HEK293 (cell line): Measurements from ENCODE around the gene CEMIP2.

Experiments used
- CTCF ChIA-PET: fragments of 350-600 bp; formaldehyde crosslinking; extraction: SDS; loops from one replicate; lab custom pipeline; 2021; ENCODE audit warnings: antibody characterized with exemption; lab: Yijun Ruan, JAX
- POLR2A ChIA-PET: fragments of 300-600 bp; formaldehyde crosslinking; extraction: SDS; loops from one replicate; lab custom pipeline; 2020; ENCODE audit warnings: antibody characterized with exemption, inconsistent platforms; lab: Yijun Ruan, JAX
- H3K27ac ChIP-seq: fragments of 200-500 bp; sonication (Bioruptor generic); 2 replicates; pipeline ENCODE4 v1.5.1; 2014; ENCODE audit warnings: low read depth, low read length, control low read depth, inconsistent platforms; ENCODE audit errors: extremely low read depth
- H3K36me3 ChIP-seq, 2 experiments: fragments of 200-500 bp in 1 of 2; sonication (Bioruptor generic) in 1 of 2; 1 replicate in 1 of 2; 2 replicates in 1 of 2; pipeline ENCODE4 v1.5.1; 2014 to 2017; ENCODE audit warnings: inconsistent platforms in 2 of 2, low read length in 2 of 2; ENCODE audit not compliant: control insufficient read depth in 2 of 2, insufficient read depth in 1 of 2
- H3K4me1 ChIP-seq: fragments of 200-500 bp; sonication (Bioruptor generic); 2 replicates; pipeline ENCODE4 v1.5.1; 2014; ENCODE audit warnings: mild to moderate bottlenecking, low read length, inconsistent platforms; ENCODE audit not compliant: control insufficient read depth, insufficient read depth
- H3K4me3 ChIP-seq: 2 replicates; pipeline ENCODE4 v1.5.1; 2011; ENCODE audit warnings: low read depth, mild to moderate bottlenecking, control low read depth, low read length, moderate library complexity
- H3K9me3 ChIP-seq: fragments of 200-500 bp; sonication (Bioruptor generic); 2 replicates; pipeline ENCODE4 v1.5.1; 2014; ENCODE audit warnings: low read depth, low read length, inconsistent platforms; ENCODE audit not compliant: control insufficient read depth, insufficient read depth
- KLF8 ChIP-seq: fragments of 450-650 bp; formaldehyde crosslinking; IDR thresholded peaks from 2 replicates; pipeline ENCODE4 v1.5.1; 2016; ENCODE audit warnings: missing biosample characterization, missing genetic modification characterization
- OSR2 ChIP-seq: fragments of 450-650 bp; formaldehyde crosslinking; IDR thresholded peaks from 2 replicates; pipeline ENCODE4 v1.5.1; 2016; ENCODE audit warnings: missing biosample characterization, missing genetic modification characterization
- SALL2 ChIP-seq: fragments of 450-650 bp; formaldehyde crosslinking; IDR thresholded peaks from 2 replicates; pipeline ENCODE4 v1.5.0; 2017; ENCODE audit warnings: missing biosample characterization, mild to moderate bottlenecking, missing genetic modification characterization, borderline replicate concordance
- SCRT1 ChIP-seq: fragments of 450-650 bp; formaldehyde crosslinking; IDR thresholded peaks from 2 replicates; pipeline ENCODE4 v1.5.1; 2016; ENCODE audit warnings: missing biosample characterization, missing genetic modification characterization, borderline replicate concordance
- SP7 ChIP-seq: fragments of 450-650 bp; formaldehyde crosslinking; IDR thresholded peaks from 2 replicates; pipeline ENCODE4 v1.5.1; 2016; ENCODE audit warnings: missing biosample characterization, missing genetic modification characterization
- YY1 ChIP-seq: fragments of 450-650 bp; formaldehyde crosslinking; IDR thresholded peaks from 2 replicates; pipeline ENCODE4 v1.5.1; 2018; ENCODE audit warnings: missing biosample characterization, missing genetic modification characterization
- YY2 ChIP-seq: fragments of 450-650 bp; formaldehyde crosslinking; IDR thresholded peaks from 2 replicates; pipeline ENCODE4 v1.5.1; 2016; ENCODE audit warnings: missing biosample characterization, missing genetic modification characterization
- ZFP69B ChIP-seq: fragments of 450-650 bp; formaldehyde crosslinking; IDR thresholded peaks from 2 replicates; pipeline ENCODE4 v1.5.1; 2016; ENCODE audit warnings: missing biosample characterization, missing genetic modification characterization
- ZNF148 ChIP-seq: fragments of 450-650 bp; formaldehyde crosslinking; IDR thresholded peaks from 2 replicates; pipeline ENCODE4 v1.5.0; 2017; ENCODE audit warnings: missing biosample characterization, missing genetic modification characterization, borderline replicate concordance
- ZNF169 ChIP-seq: fragments of 450-650 bp; formaldehyde crosslinking; IDR thresholded peaks from 2 replicates; pipeline ENCODE4 v1.5.1; 2016; ENCODE audit warnings: missing biosample characterization, missing genetic modification characterization
- ZNF184 ChIP-seq: fragments of 450-650 bp; IDR thresholded peaks from 2 replicates; pipeline ENCODE4 v1.5.1; 2018; ENCODE audit warnings: missing biosample characterization, mild to moderate bottlenecking, missing genetic modification characterization
- ZNF202 ChIP-seq: fragments of 450-650 bp; formaldehyde crosslinking; IDR thresholded peaks from 2 replicates; pipeline ENCODE4 v1.5.1; 2016; ENCODE audit warnings: missing biosample characterization, missing genetic modification characterization, borderline replicate concordance
- ZNF354C ChIP-seq: fragments of 450-650 bp; formaldehyde crosslinking; IDR thresholded peaks from 2 replicates; pipeline ENCODE4 v1.5.1; 2016; ENCODE audit warnings: missing biosample characterization, missing genetic modification characterization, low read depth, borderline replicate concordance
- ZNF558 ChIP-seq: fragments of 450-650 bp; formaldehyde crosslinking; IDR thresholded peaks from 2 replicates; pipeline ENCODE4 v1.5.1; 2016; ENCODE audit warnings: missing biosample characterization, missing genetic modification characterization
- ZNF664 ChIP-seq: fragments of 450-650 bp; formaldehyde crosslinking; IDR thresholded peaks from 2 replicates; pipeline ENCODE4 v1.5.1; 2016; ENCODE audit warnings: missing biosample characterization, missing genetic modification characterization
- ZNF785 ChIP-seq: fragments of 450-650 bp; formaldehyde crosslinking; IDR thresholded peaks from 2 replicates; pipeline ENCODE4 v1.5.1; 2016; ENCODE audit warnings: missing biosample characterization, missing genetic modification characterization
- ZNF791 ChIP-seq: fragments of 450-650 bp; formaldehyde crosslinking; IDR thresholded peaks from 2 replicates; pipeline ENCODE4 v1.5.1; 2016; ENCODE audit warnings: missing biosample characterization, missing genetic modification characterization
- TF ChIP-seq, protein P1 (sequence below): fragments of 450-650 bp; formaldehyde crosslinking; IDR thresholded peaks from 2 replicates; pipeline ENCODE4 v1.5.1; 2016; ENCODE audit warnings: missing biosample characterization, missing genetic modification characterization, low read depth
- TF ChIP-seq, protein P2 (sequence below): fragments of 450-650 bp; formaldehyde crosslinking; IDR thresholded peaks from 2 replicates; pipeline ENCODE4 v1.5.1; 2016; ENCODE audit warnings: missing biosample characterization, missing genetic modification characterization, borderline replicate concordance
- TF ChIP-seq, protein P3 (sequence below): sonication (generic); formaldehyde crosslinking; IDR thresholded peaks from 2 replicates; pipeline ENCODE4 v1.8.1; 2022; ENCODE audit warnings: mild to moderate bottlenecking, moderate library complexity, missing genetic modification reagents

CEMIP2 gene

GRCh38 chr9:71703172-71703872, 65.0 kb downstream of the CEMIP2 start (continued):
- TF ChIP-seq SALL2 (tag by site-specific recombination) (no peak), ZFP69B (tag by site-specific recombination) (no peak), ZNF169 (tag by site-specific recombination) (no peak), ZNF184 (tag by site-specific recombination) (no peak), ZNF202 (tag by site-specific recombination) (no peak), ZNF664 (tag by site-specific recombination) (no peak), SP7 (tag by site-specific recombination) (no peak), ZNF791 (tag by site-specific recombination) (no peak), ZNF148 (tag by site-specific recombination) (no peak)

DNA sequence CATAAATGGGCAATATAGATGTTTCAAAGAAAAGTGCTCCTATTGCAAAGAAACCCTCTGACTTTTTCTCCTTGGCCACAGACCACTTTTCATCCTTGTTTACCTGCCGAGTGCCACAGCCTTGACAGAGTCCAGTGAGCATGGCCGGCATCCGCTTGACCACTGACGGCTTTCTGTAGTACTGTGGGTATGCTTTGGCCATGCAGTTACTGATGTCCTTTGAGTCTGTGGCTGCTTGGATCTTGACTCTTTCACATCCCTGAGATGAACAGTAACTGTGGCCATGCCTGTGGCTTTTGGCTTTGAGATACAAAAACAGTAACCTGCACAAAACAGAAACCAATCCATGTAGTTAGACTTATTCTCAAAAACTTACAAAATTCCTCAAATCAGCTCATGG, 70.4 kb downstream of the CEMIP2 start:
- Histone ChIP-seq H3K27ac (no peak overlapping the region), H3K9me3 (no peaks in the 10 kb centered on the region), H3K4me3 (no peak overlapping the region), H3K4me1 (no peaks in the 10 kb centered on the region), H3K36me3 (peaks cover 0 to 44% of the 10 kb centered on the region in 2 experiments; a peak in 2 of 3 replicates)
- ChIA-PET CTCF (interaction anchor here (1.7 kb wide), 1 partner anchor 94 kb away, joined by 6 read pairs; no protein-coding TSS in a partner anchor), POLR2A (no interaction called here)
- TF ChIP-seq OSR2 = no peak
- TF ChIP-seq SCRT1 (tag by site-specific recombination) = no peak
- TF ChIP-seq, protein P1, sequence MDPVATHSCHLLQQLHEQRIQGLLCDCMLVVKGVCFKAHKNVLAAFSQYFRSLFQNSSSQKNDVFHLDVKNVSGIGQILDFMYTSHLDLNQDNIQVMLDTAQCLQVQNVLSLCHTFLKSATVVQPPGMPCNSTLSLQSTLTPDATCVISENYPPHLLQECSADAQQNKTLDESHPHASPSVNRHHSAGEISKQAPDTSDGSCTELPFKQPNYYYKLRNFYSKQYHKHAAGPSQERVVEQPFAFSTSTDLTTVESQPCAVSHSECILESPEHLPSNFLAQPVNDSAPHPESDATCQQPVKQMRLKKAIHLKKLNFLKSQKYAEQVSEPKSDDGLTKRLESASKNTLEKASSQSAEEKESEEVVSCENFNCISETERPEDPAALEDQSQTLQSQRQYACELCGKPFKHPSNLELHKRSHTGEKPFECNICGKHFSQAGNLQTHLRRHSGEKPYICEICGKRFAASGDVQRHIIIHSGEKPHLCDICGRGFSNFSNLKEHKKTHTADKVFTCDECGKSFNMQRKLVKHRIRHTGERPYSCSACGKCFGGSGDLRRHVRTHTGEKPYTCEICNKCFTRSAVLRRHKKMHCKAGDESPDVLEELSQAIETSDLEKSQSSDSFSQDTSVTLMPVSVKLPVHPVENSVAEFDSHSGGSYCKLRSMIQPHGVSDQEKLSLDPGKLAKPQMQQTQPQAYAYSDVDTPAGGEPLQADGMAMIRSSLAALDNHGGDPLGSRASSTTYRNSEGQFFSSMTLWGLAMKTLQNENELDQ (tag by site-specific recombination) = no peak
- TF ChIP-seq KLF8 = no peak
- no peak for TF ChIP-seq YY1 (tag by site-specific recombination)
- no peak for TF ChIP-seq YY2 (tag by site-specific recombination)
- TF ChIP-seq, protein P2, sequence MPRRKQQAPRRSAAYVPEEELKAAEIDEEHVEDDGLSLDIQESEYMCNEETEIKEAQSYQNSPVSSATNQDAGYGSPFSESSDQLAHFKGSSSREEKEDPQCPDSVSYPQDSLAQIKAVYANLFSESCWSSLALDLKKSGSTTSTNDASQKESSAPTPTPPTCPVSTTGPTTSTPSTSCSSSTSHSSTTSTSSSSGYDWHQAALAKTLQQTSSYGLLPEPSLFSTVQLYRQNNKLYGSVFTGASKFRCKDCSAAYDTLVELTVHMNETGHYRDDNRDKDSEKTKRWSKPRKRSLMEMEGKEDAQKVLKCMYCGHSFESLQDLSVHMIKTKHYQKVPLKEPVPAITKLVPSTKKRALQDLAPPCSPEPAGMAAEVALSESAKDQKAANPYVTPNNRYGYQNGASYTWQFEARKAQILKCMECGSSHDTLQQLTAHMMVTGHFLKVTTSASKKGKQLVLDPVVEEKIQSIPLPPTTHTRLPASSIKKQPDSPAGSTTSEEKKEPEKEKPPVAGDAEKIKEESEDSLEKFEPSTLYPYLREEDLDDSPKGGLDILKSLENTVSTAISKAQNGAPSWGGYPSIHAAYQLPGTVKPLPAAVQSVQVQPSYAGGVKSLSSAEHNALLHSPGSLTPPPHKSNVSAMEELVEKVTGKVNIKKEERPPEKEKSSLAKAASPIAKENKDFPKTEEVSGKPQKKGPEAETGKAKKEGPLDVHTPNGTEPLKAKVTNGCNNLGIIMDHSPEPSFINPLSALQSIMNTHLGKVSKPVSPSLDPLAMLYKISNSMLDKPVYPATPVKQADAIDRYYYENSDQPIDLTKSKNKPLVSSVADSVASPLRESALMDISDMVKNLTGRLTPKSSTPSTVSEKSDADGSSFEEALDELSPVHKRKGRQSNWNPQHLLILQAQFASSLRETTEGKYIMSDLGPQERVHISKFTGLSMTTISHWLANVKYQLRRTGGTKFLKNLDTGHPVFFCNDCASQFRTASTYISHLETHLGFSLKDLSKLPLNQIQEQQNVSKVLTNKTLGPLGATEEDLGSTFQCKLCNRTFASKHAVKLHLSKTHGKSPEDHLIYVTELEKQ (tag by site-specific recombination) = no peak
- TF ChIP-seq ZNF354C (tag by site-specific recombination) = no peak
- no peak for TF ChIP-seq ZNF558 (tag by site-specific recombination)
- TF ChIP-seq, protein P3, sequence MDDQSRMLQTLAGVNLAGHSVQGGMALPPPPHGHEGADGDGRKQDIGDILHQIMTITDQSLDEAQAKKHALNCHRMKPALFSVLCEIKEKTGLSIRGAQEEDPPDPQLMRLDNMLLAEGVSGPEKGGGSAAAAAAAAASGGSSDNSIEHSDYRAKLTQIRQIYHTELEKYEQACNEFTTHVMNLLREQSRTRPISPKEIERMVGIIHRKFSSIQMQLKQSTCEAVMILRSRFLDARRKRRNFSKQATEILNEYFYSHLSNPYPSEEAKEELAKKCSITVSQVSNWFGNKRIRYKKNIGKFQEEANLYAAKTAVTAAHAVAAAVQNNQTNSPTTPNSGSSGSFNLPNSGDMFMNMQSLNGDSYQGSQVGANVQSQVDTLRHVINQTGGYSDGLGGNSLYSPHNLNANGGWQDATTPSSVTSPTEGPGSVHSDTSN (CRISPR knock-in tag) = no peak
- no peak for TF ChIP-seq ZNF785 (tag by site-specific recombination)
